K562 (cell line): ENCODE results near the gene CCDC32. TPM values are rescaled to one million over a fixed set of nuclear protein-coding genes. Genes with fewer than 3 reads are reported as not detected.

Source experiments
- ADNP ChIP-seq: fragments of 200-800 bp; sonication (Bioruptor generic); IDR thresholded peaks from 2 replicates; pipeline ENCODE4 v1.6.1; 2016; ENCODE audit warnings: missing genetic modification characterization, missing compliant biosample characterization
- CCAR2 ChIP-seq: fragments of 200-400 bp; formaldehyde crosslinking; IDR thresholded peaks from 2 replicates; pipeline ENCODE4 v1.6.1; 2017; ENCODE audit warnings: mild to moderate bottlenecking, low read depth, low read length
- COPS2 ChIP-seq: fragments of 450-650 bp; conservative IDR thresholded peaks from 2 replicates; pipeline ENCODE4 v1.6.1; 2016; ENCODE audit warnings: mild to moderate bottlenecking, moderate library complexity
- ELF1 ChIP-seq: fragments of 200-800 bp; sonication (Bioruptor generic); IDR thresholded peaks from 2 replicates; pipeline ENCODE4 v1.6.1; 2016; ENCODE audit warnings: missing genetic modification characterization, missing compliant biosample characterization
- GABPB1 ChIP-seq: sonication (generic); formaldehyde crosslinking; IDR thresholded peaks from 2 replicates; pipeline ENCODE4 v1.8.0; 2022; ENCODE audit warnings: mild to moderate bottlenecking, missing genetic modification reagents
- MAFK ChIP-seq: IDR thresholded peaks from 2 replicates; pipeline ENCODE4 v1.6.1; 2011; ENCODE audit warnings: low read length, improper control_type of control experiment
- MTA2 ChIP-seq: fragments of 450-650 bp; IDR thresholded peaks from 2 replicates; pipeline ENCODE4 v1.6.1; 2016; ENCODE audit warnings: low read depth
- NR2C2 ChIP-seq, 2 experiments: fragments of 200-800 bp in 1 of 2; sonication (Bioruptor generic) in 1 of 2; sonication (generic) in 1 of 2; formaldehyde crosslinking in 1 of 2; IDR thresholded peaks; 2 replicates each; pipeline versions ENCODE4 v1.6.1 to v1.8.0; 2016 to 2022; ENCODE audit warnings: mild to moderate bottlenecking in 1 of 2, missing compliant biosample characterization in 1 of 2, missing genetic modification characterization in 1 of 2, missing genetic modification reagents in 1 of 2
- PHF20 ChIP-seq: fragments of 450-650 bp; IDR thresholded peaks from 2 replicates; pipeline ENCODE4 v1.6.1; 2018; ENCODE audit not compliant: partially characterized antibody
- RB1 ChIP-seq: fragments of 450-650 bp; IDR thresholded peaks from 2 replicates; pipeline ENCODE4 v1.6.1; 2017; ENCODE audit warnings: low read depth, mild to moderate bottlenecking
- SUPT5H ChIP-seq: fragments of 450-650 bp; IDR thresholded peaks from 2 replicates; pipeline ENCODE4 v1.6.1; 2016
- ZNF316 ChIP-seq: fragments of 450-650 bp; IDR thresholded peaks from 2 replicates; pipeline ENCODE4 v1.6.1; 2016
- ZNF76 ChIP-seq: fragments of 250-450 bp; sonication (Bioruptor Pico); IDR thresholded peaks from 2 replicates; pipeline ENCODE4 v1.4.0; 2020; ENCODE audit warnings: mild to moderate bottlenecking, moderate library complexity, borderline replicate concordance
- polyA plus RNA-seq, 8 experiments: library from polyadenylated mRNA; depleted of rRNA in 4 of 8; stranded (reverse) in 5 of 8; unstranded in 3 of 8; fragments of >200 nt; fragmentation: Nextera tagmentation in 2 of 8; fragmentation: Illumina TruSeq in 1 of 8; extraction: Ambion mirVana in 2 of 8; extraction: Trizol in 1 of 8; gene quantifications; 2 replicates each; pipeline versions ENCODE4 v1.2.1 to v1.2.3, GENCODE V29; 2011 to 2014; ENCODE audit warnings: inconsistent platforms in 1 of 8, missing spikeins in 1 of 8
- total RNA-seq, 7 experiments: library from RNA; depleted of rRNA in 6 of 7; stranded (reverse); fragments of >200 nt in 6 of 7; fragmentation: Illumina TruSeq in 2 of 7; extraction: Trizol in 2 of 7; gene quantifications; 2 replicates each; pipeline versions ENCODE4 v1.2.1 to v1.2.3, GENCODE V29; 2011 to 2021; ENCODE audit warnings: low replicate concordance in 1 of 7
- TF ChIP-seq, protein P1 (sequence below): sonication (generic); formaldehyde crosslinking; IDR thresholded peaks from 2 replicates; pipeline ENCODE4 v1.4.0; 2020; ENCODE audit warnings: mild to moderate bottlenecking, missing genetic modification reagents
- TF ChIP-seq, protein P2 (sequence below), 2 experiments: IDR thresholded peaks; 2 replicates each; pipeline ENCODE4 v1.6.1; 2012; ENCODE audit warnings: improper control_type of control experiment in 2 of 2, low read depth in 2 of 2, low read length in 2 of 2, borderline replicate concordance in 1 of 2
- TF ChIP-seq, protein P3 (sequence below), 2 experiments: IDR thresholded peaks; 2 replicates each; pipeline ENCODE4 v1.6.1; 2011; ENCODE audit warnings: borderline replicate concordance in 1 of 2, control low read depth in 1 of 2, low read depth in 1 of 2, low read length in 1 of 2, mild to moderate bottlenecking in 1 of 2, mixed read lengths in 1 of 2, moderate library complexity in 1 of 2; ENCODE audit not compliant: insufficient read depth in 1 of 2, insufficient read length in 1 of 2, poor library complexity in 1 of 2, severe bottlenecking in 1 of 2; ENCODE audit errors: extremely low read depth in 1 of 2
- TF ChIP-seq, protein P4 (sequence below): sonication (generic); IDR thresholded peaks from 2 replicates; pipeline ENCODE4 v1.6.1; 2016
- TF ChIP-seq, protein P5 (sequence below): fragments of 450-650 bp; formaldehyde crosslinking; IDR thresholded peaks from 2 replicates; pipeline ENCODE4 v1.4.0; 2022; ENCODE audit warnings: mild to moderate bottlenecking, moderate library complexity
- TF ChIP-seq, protein P6 (sequence below): fragments of 200-800 bp; sonication (Bioruptor generic); IDR thresholded peaks from 2 replicates; pipeline ENCODE4 v1.6.1; 2017; ENCODE audit warnings: missing genetic modification characterization, missing compliant biosample characterization

Gene CCDC32
- total and polyA plus RNA-seq, 9 of the 15 experiments (the other 6 are each of a cell fraction or from before 2014, with no cell fraction given) = 22.2 to 94.8 (median 37.1) TPM

DNA sequence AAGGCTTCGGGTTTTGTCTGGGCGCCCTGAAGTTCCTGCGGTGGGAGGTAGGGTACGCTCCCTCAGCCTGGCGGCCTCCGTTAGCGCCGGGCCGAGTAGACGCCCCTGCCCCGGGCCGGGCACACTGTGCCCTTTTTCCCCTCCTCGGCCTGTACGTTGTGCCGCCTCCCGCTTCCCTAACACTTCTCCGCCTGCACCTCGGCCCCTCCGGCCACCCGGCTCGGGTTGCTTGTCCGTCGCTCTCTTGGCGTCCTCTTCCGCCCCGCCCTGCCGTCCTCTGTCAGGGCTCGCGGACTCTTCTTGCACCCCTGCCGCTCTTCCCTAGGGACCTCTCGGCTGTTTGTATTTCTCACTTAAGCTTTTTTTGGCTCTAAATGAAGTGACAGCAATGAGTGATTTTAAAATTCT is 29.6 kb upstream of the CCDC32 start (continued):
- TF ChIP-seq, protein P1, sequence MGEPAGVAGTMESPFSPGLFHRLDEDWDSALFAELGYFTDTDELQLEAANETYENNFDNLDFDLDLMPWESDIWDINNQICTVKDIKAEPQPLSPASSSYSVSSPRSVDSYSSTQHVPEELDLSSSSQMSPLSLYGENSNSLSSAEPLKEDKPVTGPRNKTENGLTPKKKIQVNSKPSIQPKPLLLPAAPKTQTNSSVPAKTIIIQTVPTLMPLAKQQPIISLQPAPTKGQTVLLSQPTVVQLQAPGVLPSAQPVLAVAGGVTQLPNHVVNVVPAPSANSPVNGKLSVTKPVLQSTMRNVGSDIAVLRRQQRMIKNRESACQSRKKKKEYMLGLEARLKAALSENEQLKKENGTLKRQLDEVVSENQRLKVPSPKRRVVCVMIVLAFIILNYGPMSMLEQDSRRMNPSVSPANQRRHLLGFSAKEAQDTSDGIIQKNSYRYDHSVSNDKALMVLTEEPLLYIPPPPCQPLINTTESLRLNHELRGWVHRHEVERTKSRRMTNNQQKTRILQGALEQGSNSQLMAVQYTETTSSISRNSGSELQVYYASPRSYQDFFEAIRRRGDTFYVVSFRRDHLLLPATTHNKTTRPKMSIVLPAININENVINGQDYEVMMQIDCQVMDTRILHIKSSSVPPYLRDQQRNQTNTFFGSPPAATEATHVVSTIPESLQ (CRISPR knock-in tag) = 0 out of 2 replicates have a peak, but pooled peaks have one; percentile 6
- TF ChIP-seq GABPB1 (CRISPR knock-in tag) = peak; percentile 38
- TF ChIP-seq, protein P2, sequence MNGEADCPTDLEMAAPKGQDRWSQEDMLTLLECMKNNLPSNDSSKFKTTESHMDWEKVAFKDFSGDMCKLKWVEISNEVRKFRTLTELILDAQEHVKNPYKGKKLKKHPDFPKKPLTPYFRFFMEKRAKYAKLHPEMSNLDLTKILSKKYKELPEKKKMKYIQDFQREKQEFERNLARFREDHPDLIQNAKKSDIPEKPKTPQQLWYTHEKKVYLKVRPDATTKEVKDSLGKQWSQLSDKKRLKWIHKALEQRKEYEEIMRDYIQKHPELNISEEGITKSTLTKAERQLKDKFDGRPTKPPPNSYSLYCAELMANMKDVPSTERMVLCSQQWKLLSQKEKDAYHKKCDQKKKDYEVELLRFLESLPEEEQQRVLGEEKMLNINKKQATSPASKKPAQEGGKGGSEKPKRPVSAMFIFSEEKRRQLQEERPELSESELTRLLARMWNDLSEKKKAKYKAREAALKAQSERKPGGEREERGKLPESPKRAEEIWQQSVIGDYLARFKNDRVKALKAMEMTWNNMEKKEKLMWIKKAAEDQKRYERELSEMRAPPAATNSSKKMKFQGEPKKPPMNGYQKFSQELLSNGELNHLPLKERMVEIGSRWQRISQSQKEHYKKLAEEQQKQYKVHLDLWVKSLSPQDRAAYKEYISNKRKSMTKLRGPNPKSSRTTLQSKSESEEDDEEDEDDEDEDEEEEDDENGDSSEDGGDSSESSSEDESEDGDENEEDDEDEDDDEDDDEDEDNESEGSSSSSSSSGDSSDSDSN (IDR thresholded peaks at IDR 0.05; ENCODE audit: borderline replicate concordance in 1 of 2, low read depth in 2 of 2, low read length in 2 of 2) = peak; percentile 83 to 87; a peak in 3 of 4 replicates
- TF ChIP-seq CCAR2 = no peak
- TF ChIP-seq ELF1 = peak; percentile 29; the same call in 1 of the 2 replicates
- no peak for TF ChIP-seq COPS2
- TF ChIP-seq, protein P3, sequence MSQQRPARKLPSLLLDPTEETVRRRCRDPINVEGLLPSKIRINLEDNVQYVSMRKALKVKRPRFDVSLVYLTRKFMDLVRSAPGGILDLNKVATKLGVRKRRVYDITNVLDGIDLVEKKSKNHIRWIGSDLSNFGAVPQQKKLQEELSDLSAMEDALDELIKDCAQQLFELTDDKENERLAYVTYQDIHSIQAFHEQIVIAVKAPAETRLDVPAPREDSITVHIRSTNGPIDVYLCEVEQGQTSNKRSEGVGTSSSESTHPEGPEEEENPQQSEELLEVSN (IDR thresholded peaks at IDR 0.05; ENCODE audit: borderline replicate concordance in 1 of 2, extremely low read depth in 1 of 2, insufficient read depth in 1 of 2, insufficient read length in 1 of 2, low read depth in 1 of 2, low read length in 1 of 2, poor library complexity in 1 of 2, severe bottlenecking in 1 of 2) = peak; percentile 7 to 18
- no peak for TF ChIP-seq MTA2
- TF ChIP-seq PHF20 = peak; percentile 48
- peak; percentile 43; the same call in 1 of the 2 replicates for TF ChIP-seq RB1
- TF ChIP-seq MAFK = no peak
- no peak for TF ChIP-seq ADNP (tag)
- TF ChIP-seq SUPT5H = peak; percentile 65; the same call in 1 of the 2 replicates
- TF ChIP-seq, protein P4, sequence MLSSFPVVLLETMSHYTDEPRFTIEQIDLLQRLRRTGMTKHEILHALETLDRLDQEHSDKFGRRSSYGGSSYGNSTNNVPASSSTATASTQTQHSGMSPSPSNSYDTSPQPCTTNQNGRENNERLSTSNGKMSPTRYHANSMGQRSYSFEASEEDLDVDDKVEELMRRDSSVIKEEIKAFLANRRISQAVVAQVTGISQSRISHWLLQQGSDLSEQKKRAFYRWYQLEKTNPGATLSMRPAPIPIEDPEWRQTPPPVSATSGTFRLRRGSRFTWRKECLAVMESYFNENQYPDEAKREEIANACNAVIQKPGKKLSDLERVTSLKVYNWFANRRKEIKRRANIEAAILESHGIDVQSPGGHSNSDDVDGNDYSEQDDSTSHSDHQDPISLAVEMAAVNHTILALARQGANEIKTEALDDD = no peak
- TF ChIP-seq ZNF316 = 0 out of 2 replicates have a peak, but pooled peaks have one; percentile 2
- no peak for TF ChIP-seq ZNF76 (CRISPR knock-in tag)
- TF ChIP-seq, protein P5, sequence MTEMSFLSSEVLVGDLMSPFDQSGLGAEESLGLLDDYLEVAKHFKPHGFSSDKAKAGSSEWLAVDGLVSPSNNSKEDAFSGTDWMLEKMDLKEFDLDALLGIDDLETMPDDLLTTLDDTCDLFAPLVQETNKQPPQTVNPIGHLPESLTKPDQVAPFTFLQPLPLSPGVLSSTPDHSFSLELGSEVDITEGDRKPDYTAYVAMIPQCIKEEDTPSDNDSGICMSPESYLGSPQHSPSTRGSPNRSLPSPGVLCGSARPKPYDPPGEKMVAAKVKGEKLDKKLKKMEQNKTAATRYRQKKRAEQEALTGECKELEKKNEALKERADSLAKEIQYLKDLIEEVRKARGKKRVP (CRISPR knock-in tag) = no peak
- no peak for TF ChIP-seq NR2C2 (CRISPR knock-in tag; IDR thresholded peaks at IDR 0.05)
- peak; percentile 4; the same call in 1 of the 2 replicates for TF ChIP-seq NR2C2 (tag; IDR thresholded peaks at IDR 0.05)
- TF ChIP-seq, protein P6, sequence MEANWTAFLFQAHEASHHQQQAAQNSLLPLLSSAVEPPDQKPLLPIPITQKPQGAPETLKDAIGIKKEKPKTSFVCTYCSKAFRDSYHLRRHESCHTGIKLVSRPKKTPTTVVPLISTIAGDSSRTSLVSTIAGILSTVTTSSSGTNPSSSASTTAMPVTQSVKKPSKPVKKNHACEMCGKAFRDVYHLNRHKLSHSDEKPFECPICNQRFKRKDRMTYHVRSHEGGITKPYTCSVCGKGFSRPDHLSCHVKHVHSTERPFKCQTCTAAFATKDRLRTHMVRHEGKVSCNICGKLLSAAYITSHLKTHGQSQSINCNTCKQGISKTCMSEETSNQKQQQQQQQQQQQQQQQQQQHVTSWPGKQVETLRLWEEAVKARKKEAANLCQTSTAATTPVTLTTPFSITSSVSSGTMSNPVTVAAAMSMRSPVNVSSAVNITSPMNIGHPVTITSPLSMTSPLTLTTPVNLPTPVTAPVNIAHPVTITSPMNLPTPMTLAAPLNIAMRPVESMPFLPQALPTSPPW (CRISPR knock-in tag) = peak; percentile 3; the same call in 1 of the 2 replicates
